ENCODE data around the gene CFAP119.

Gene CFAP119

GRCh38 chr16:30760577-30761426 lies 1.1 kb downstream of the CFAP119 start:
- no peak for TF ChIP-seq GATA3 (IDR thresholded peaks at IDR 0.05; ENCODE audit: low read depth, low read length)

GRCh38 chr16:30760001-30760559 lies 1.8 kb downstream of the CFAP119 start:
- TF ChIP-seq GATA2 (IDR thresholded peaks at IDR 0.05; ENCODE audit: low read depth, low read length), result no peak
- TF ChIP-seq GATA3 (IDR thresholded peaks at IDR 0.05; ENCODE audit: low read depth, low read length), result no peak

- TF ChIP-seq GATA3 (IDR thresholded peaks at IDR 0.05; ENCODE audit: low read depth, low read length) (no peak), GATA2 (IDR thresholded peaks at IDR 0.05; ENCODE audit: low read depth, low read length) (no peak)
Measured at GRCh38 chr16:30758988-30759491, 2.8 kb downstream of the CFAP119 start.

GRCh38 chr16:30757316-30757715 lies 4.5 kb downstream of the CFAP119 start:
- no peak for TF ChIP-seq GATA3 (IDR thresholded peaks at IDR 0.05; ENCODE audit: low read depth, low read length)
- TF ChIP-seq GATA2 (IDR thresholded peaks at IDR 0.05; ENCODE audit: low read depth, low read length), result no peak

- TF ChIP-seq GATA2 (IDR thresholded peaks at IDR 0.05; ENCODE audit: low read depth, low read length) (no peak), GATA3 (IDR thresholded peaks at IDR 0.05; ENCODE audit: low read depth, low read length) (no peak)
Measured at GRCh38 chr16:30756781-30757100, 5.1 kb downstream of the CFAP119 start.

- TF ChIP-seq GATA2 (IDR thresholded peaks at IDR 0.05; ENCODE audit: low read depth, low read length), result no peak
- TF ChIP-seq GATA3 (IDR thresholded peaks at IDR 0.05; ENCODE audit: low read depth, low read length), result no peak
Measured at GRCh38 chr16:30755955-30756780, 5.7 kb downstream of the CFAP119 start.

- TF ChIP-seq GATA2 (IDR thresholded peaks at IDR 0.05; ENCODE audit: low read depth, low read length), result no peak
- TF ChIP-seq GATA3 (IDR thresholded peaks at IDR 0.05; ENCODE audit: low read depth, low read length), result no peak
Measured at GRCh38 chr16:30753596-30753995, 8.3 kb downstream of the CFAP119 start.

GRCh38 chr16:30750876-30751465 lies 10.9 kb downstream of the CFAP119 start:
- TF ChIP-seq GATA3 (IDR thresholded peaks at IDR 0.05; ENCODE audit: low read depth, low read length), result no peak
- TF ChIP-seq GATA2 (IDR thresholded peaks at IDR 0.05; ENCODE audit: low read depth, low read length), result no peak

GRCh38 chr16:30750201-30750600 lies 11.7 kb downstream of the CFAP119 start:
- TF ChIP-seq GATA3 (IDR thresholded peaks at IDR 0.05; ENCODE audit: low read depth, low read length) (no peak), GATA2 (IDR thresholded peaks at IDR 0.05; ENCODE audit: low read depth, low read length) (no peak)

GRCh38 chr16:30748634-30749445 lies 13.0 kb downstream of the CFAP119 start:
- TF ChIP-seq GATA2 (IDR thresholded peaks at IDR 0.05; ENCODE audit: low read depth, low read length) (no peak), GATA3 (IDR thresholded peaks at IDR 0.05; ENCODE audit: low read depth, low read length) (no peak)

- TF ChIP-seq GATA2 (IDR thresholded peaks at IDR 0.05; ENCODE audit: low read depth, low read length), result no peak
- no peak for TF ChIP-seq GATA3 (IDR thresholded peaks at IDR 0.05; ENCODE audit: low read depth, low read length)
Measured at GRCh38 chr16:30747799-30748633, 13.8 kb downstream of the CFAP119 start, which contains the start of gene PHKG2. TSS of gene PHKG2 (plus strand) at chr16:30748425. CDS start at chr16:30748821, 396 bp downstream.

GRCh38 chr16:30747331-30747730 lies 14.5 kb downstream of the CFAP119 start:
- TF ChIP-seq GATA2 (IDR thresholded peaks at IDR 0.05; ENCODE audit: low read depth, low read length) (no peak), GATA3 (IDR thresholded peaks at IDR 0.05; ENCODE audit: low read depth, low read length) (no peak)
